NCI-H2227 (cell line): ENCODE data around the gene ZNF174.

ENCODE experiments used
- DNase-seq: peaks from one replicate; lab custom pipeline; 2025; ENCODE audit not compliant: unreplicated experiment; lab: John Stamatoyannopoulos, UW

The ZNF174 gene

GRCh38 chr16:3443108-3444031 is 42.4 kb downstream of the ZNF174 start, which contains the start of the genes NAA60 and ZNF597:
Gene NAA60, plus strand, starts transcription at chr16:3443680. Its CDS starts 32,548 bp downstream, at chr16:3476228.
Gene ZNF597, minus strand, starts transcription at chr16:3443504. Its CDS starts 351 bp downstream, at chr16:3443153.
- DNase-seq, result peak; percentile 83

- peak; percentile 33 for DNase-seq
These were observed 43.0 kb downstream of the ZNF174 start for GRCh38 chr16:3444032-3444388.

- DNase-seq, result no peak
These were observed 53.1 kb downstream of the ZNF174 start for GRCh38 chr16:3454093-3454492.

- no peak for DNase-seq
These were observed 53.7 kb downstream of the ZNF174 start for GRCh38 chr16:3454631-3455147.

- peak; percentile 96 for DNase-seq
These were observed 56.6 kb downstream of the ZNF174 start for GRCh38 chr16:3457434-3458252.

GRCh38 chr16:3458278-3458851 is 57.4 kb downstream of the ZNF174 start:
- DNase-seq, result peak; percentile 55

- DNase-seq, result no peak
These were observed 57.9 kb downstream of the ZNF174 start for GRCh38 chr16:3458852-3459361.
